ENCODE data around the gene GRK1. TPM values are rescaled to one million over a fixed set of nuclear protein-coding genes. Genes with fewer than 3 reads are reported as not detected.

Gene GRK1
- total and polyA plus RNA-seq, 2 of the 8 experiments (the other 6 are each of a cell fraction or from before 2014, with no cell fraction given): 0.12 TPM; not detected in 1

- no peak for TF ChIP-seq CHD7 (IDR thresholded peaks at IDR 0.05; ENCODE audit: insufficient replicate concordance, low read length)
- TF ChIP-seq TAF1 (IDR thresholded peaks at IDR 0.05; ENCODE audit: low read depth, low read length): no peak
- TF ChIP-seq ATF2 (IDR thresholded peaks at IDR 0.05; ENCODE audit: low read length): no peak
- no peak for TF ChIP-seq POU5F1 (IDR thresholded peaks at IDR 0.05; ENCODE audit: low read depth, low read length)
- no peak for TF ChIP-seq RFX5 (IDR thresholded peaks at IDR 0.05; ENCODE audit: borderline replicate concordance, low read depth, low read length)
Observed at GRCh38 chr13:113672002-113672651, 5.1 kb downstream of the GRK1 start (continued).
